AG10803 (cell line): Measurements from ENCODE around the gene FUS.
A peak's percentile ranks its signal among the peaks of the same experiment; 100 is the strongest.

Source experiments
- DNase-seq: peaks from one replicate; pipeline ENCODE4 v3.0.0; 2010; ENCODE audit warnings: low read depth
- H3K4me3 ChIP-seq: 2 replicates; pipeline ENCODE4 v1.5.1; 2011; ENCODE audit warnings: mild to moderate bottlenecking, low read length, control low read depth
- CTCF ChIP-seq: conservative IDR thresholded peaks from 2 replicates; pipeline ENCODE4 v1.5.1; 2011; ENCODE audit warnings: mild to moderate bottlenecking, low read length, control low read depth, inconsistent platforms

FUS gene

GRCh38 chr16:31200821-31201568, 21.1 kb downstream of the FUS start:
- H3K4me3 ChIP-seq: peak overlapping the region; percentile 81
- peak; percentile 20 for TF ChIP-seq CTCF
- no peak for DNase-seq

GRCh38 chr16:31201582-31202413, 21.9 kb downstream of the FUS start:
- DNase-seq: no peak
- TF ChIP-seq CTCF: no peak
- peak overlapping the region; percentile 81 for H3K4me3 ChIP-seq

GRCh38 chr16:31202414-31203375, 22.8 kb downstream of the FUS start, which contains the start of gene PYCARD:
PYCARD (minus strand) TSS chr16:31202760; CDS start chr16:31202690, 70 bp downstream.
- no peak for TF ChIP-seq CTCF
- peak within 1 kb of the TSS; percentile 81 for H3K4me3 ChIP-seq
- DNase-seq: peak; percentile 32

- DNase-seq: no peak
- TF ChIP-seq CTCF: no peak
- H3K4me3 ChIP-seq: no peak overlapping the region
Observed at GRCh38 chr16:31204871-31205666, 25.1 kb downstream of the FUS start.

GRCh38 chr16:31206776-31207175, 26.8 kb downstream of the FUS start:
- TF ChIP-seq CTCF: no peak
- no peak for DNase-seq
- no peak overlapping the region for H3K4me3 ChIP-seq

- TF ChIP-seq CTCF: no peak
- no peak for DNase-seq
- no peak overlapping the region for H3K4me3 ChIP-seq
Observed at GRCh38 chr16:31213342-31213741, 33.4 kb downstream of the FUS start.
